NCI-H1930 (cell line): Measurements from ENCODE around the gene MYO7A.
A peak's percentile ranks its signal among the peaks of the same experiment; 100 is the strongest.
"Not testable (repeated sequence)": the region's sequence is repeated elsewhere in the genome, so short reads cannot be mapped to it uniquely, and the experiment has no call there.

Source experiments
- DNase-seq, 2 experiments: peaks; one replicate each; lab custom pipeline; 2025; lab: John Stamatoyannopoulos, UW

The MYO7A gene

GRCh38 chr11:77093056-77093891 lies 34.8 kb upstream of the MYO7A start:
- no peak for DNase-seq

DNA sequence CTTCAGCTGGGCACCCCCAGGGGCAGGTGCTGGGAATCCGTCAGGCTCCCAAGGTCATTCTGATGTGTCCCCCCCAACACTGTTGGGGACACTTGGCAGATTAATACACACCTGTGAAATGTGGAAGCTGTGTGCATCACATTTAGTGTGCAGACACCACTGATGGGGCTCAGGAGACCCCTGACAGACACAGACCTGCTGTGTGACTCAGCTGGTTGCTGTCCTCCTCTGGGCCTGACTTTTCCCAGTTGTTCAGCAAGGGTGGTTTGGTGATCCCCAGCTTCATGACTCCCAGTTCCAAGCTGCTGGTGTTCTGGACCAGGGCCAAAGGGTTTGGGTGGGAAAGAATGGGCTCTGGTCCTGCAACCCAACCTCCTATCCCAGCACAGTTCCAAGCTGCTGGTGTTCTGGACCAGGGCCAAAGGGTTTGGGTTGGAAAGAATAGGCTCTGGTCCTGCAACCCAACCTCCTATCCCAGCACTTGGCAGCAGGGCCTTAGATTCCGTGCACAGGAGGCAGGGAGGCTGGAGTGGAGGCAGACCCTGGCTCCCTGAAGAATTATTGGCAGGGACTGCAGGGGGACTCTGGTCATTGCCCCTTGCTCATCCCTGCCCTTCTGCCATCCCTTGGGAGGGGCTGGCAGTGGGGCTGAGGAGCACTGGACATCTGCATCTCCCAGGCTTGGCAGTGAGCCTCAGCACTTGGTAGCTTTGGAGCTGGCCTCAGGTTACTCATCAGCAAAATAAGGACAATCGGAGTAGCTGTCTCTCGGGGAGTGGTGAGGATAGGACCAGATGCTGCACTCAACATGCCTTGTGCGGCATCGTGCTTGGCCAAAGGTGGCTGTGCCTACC lies 33.8 kb upstream of the MYO7A start:
- DNase-seq, result no peak

DNA sequence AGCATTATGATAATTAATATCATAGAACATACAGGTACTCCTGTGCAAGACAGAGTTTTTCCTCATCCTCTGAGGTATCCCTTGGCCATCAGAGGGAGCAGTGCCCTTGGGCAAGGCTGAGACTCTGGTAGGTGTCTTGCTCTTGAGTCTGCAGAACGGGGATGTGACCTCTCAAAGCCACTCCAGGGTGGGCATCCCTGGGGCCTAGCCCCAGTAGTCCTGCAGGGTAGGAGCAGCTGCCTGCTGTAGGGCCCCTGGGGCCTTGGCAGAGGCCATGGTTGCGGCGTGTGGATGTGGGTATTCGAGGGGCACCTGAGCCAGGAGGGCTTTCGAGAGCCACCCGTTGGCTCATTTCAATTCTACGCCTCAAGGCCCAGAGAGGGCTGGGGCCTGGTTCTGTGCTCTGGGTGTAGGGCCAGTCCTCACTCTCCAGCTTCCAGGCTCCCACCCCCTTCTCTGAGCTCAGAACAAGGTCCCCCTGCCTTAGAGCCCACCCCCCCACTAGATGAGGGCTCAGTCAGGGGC lies 33.1 kb upstream of the MYO7A start:
- DNase-seq, result no peak

DNA sequence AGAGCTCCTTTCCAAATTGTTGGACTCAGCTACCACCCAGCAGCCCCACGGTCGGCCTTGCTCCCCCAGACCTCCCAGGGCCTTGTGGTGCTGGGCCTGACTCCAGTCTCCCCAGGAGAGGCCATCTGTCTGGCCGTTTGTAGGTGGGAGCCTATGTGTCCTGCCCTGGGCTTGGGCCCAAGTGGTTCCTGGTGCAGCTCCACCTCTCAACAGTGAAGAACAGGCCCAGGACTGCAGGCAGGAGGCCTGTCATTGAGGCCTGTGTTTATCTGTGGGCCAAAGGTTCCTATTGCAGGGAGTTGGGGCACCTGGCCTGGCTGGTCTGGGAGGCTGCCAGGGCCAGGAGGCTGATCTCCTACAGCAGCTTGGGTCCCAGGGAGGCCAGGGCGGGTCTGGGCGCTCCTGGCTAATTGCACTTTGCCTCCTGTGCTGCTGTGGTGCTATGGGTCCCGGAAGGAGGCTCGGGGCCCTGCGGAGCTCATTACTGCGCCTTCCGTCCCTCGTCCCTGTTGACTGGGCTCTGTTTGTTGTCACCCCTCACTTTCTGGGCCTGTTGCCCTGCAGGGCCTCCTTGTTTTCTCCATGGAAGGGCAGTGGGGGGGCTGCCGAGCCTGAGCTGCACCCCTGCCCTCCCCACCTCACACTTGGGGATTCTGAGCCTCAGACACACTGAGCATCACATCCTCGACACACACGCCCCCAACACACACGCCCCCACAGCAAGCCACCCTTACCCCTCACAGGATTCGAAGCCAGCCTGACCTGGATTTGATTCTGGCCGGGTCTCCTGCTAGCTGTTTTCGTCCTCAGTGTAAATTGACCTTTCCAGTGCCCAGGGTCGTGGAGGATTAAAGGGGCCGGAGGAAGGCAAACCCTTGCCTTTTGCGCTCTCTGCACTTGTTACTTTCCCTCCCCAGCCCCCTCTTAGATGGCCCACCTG lies 32.2 kb upstream of the MYO7A start:
- DNase-seq, result no peak

DNA sequence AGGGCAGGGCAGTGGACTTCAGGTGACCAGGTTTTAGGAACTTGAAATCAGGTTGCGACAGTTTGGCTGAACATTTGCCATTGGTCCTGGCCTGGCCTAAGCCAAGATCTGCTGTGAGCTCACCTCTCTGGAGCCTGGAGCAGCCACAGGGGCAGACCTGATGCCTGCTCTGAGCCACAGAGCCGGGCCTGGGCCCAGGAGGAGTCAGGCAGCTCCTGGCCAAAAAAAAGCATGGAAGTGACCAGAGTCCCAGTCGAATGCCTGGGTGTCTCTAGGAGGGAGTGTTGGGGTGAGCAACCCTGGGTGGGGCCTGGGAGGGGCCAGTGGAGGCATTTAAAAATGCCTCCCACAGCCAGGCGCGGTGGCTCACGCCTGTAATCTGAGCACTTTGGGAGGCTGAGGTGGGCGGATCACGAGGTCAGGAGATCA lies 31.4 kb upstream of the MYO7A start:
- no peak for DNase-seq

GRCh38 chr11:77097180-77097579 lies 30.9 kb upstream of the MYO7A start:
- not testable (repeated sequence) for DNase-seq

GRCh38 chr11:77100166-77101042 lies 27.6 kb upstream of the MYO7A start:
- DNase-seq, result no peak

GRCh38 chr11:77101043-77101537 lies 27.0 kb upstream of the MYO7A start:
- peak in 1 of 2 experiments; percentile 32 for DNase-seq

DNA sequence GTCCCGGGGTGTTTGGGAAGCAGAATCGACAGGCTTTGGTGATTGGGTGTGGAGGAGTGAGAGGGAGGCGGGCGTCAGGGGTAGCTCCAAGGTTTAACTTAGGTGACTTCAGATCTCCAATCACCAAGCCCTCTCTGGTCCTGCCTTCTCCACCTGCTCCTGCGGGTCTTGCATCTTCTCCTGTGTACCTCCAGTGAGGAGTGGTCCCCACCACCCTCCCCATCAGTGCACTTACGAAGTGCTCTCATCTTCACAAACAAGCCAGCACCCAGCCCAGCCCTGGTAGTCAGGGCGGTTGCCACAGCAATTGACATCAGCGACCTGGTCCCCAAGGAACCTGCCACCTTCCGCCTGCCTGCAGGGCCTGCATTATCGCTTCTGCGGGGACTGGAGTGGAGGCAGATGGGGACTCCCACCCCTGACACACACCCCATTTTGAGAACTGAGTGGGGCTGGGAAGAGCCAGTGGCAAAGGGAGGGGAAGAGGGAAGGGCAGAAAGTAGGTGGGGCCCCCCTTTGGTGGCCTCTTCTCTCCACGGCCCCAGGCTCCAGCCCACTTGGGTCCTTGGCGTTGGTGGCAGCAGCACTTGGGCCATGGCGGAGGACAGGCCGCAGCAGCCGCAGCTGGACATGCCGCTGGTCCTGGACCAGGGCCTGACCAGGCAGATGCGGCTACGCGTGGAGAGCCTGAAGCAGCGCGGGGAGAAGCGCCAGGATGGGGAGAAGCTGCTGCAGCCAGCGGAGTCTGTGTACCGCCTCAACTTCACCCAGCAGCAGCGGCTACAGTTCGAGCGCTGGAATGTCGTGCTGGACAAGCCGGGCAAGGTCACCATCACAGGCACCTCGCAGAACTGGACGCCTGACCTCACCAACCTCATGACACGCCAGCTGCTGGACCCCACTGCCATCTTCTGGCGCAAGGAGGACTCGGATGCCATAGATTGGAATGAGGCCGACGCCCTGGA lies 25.5 kb upstream of the MYO7A start, which contains the start of gene OMP:
Gene OMP, plus strand, starts transcription at position 595 of the 965 bp plus-strand sequence. Its CDS starts 0 bp downstream, at position 595.
- DNase-seq, result no peak

DNA sequence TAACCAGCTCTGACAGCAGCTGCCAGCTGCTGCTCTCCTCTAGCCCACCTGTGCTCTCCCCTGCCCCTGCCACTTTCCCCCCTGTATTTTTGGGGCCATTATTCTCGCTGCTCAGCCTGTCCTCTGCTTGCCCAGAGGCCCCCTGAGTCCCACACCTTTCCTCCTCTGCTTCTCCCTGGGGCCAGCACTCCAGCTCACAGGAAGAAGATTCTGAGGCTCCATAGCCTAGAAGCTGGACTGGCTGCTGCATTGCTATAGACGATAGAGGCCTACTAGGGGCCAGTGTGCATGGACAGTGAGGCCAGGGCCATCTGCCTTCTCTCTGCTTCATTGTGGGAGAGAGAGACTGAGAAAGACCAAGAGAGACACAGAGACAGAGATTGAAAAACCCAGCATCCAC lies 24.7 kb upstream of the MYO7A start:
- no peak for DNase-seq

DNA sequence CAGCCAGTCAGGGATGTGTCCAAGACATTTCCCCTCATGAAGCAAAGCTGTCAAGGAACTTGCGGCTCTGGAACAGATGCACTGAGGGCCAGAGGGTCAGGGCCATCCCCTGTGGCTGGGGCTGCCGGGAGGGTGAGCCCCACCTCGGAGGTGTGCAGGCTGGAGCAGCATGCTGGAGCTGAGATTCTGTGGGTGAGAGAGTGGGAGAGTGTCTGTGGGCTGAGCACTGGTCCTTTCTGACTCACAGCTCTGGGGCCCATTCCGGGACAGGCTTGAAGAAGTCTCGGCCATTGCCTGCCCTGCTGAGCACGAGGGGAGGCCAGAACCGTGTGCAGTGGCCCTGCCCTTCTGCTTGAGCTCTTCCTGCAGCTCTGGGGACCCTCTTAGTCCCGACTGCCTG lies 23.3 kb upstream of the MYO7A start:
- DNase-seq, result no peak

- no peak for DNase-seq
Observed at GRCh38 chr11:77106321-77106720, 21.7 kb upstream of the MYO7A start.

- DNase-seq, result no peak
Observed at GRCh38 chr11:77106759-77107158, 21.3 kb upstream of the MYO7A start.

DNA sequence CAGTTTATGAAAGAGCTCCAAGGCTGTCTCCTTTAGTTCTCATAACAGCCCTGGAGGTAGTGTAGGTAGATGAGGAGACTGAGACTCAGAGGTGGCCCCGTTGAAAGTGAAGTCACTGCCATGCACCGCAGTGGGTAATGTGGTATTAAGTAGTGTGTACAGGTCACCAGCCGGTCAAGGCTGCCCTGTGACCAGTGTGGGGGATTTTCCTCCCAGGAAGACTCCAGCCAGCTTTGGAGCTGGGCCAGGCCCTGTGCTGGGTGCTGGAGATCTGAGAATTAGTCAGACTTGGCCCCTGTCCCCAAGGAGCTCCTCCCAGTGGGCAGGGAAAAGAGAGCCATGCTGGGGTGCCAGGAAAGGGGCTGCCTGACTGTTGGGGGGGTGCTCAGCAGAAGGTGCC lies 20.1 kb upstream of the MYO7A start:
- DNase-seq, result no peak

GRCh38 chr11:77108436-77108835 lies 19.6 kb upstream of the MYO7A start:
- DNase-seq, result no peak

- DNase-seq, result no peak
Observed at GRCh38 chr11:77109236-77110019, 18.6 kb upstream of the MYO7A start.

GRCh38 chr11:77110836-77111235 lies 17.2 kb upstream of the MYO7A start:
- no peak for DNase-seq

GRCh38 chr11:77111277-77111676 lies 16.8 kb upstream of the MYO7A start:
- DNase-seq, result no peak
